ENCODE results near the gene WSCD2.

GRCh38 chr12:108167974-108168373 is 38.9 kb downstream of the WSCD2 start:
- TF ChIP-seq, protein P1, sequence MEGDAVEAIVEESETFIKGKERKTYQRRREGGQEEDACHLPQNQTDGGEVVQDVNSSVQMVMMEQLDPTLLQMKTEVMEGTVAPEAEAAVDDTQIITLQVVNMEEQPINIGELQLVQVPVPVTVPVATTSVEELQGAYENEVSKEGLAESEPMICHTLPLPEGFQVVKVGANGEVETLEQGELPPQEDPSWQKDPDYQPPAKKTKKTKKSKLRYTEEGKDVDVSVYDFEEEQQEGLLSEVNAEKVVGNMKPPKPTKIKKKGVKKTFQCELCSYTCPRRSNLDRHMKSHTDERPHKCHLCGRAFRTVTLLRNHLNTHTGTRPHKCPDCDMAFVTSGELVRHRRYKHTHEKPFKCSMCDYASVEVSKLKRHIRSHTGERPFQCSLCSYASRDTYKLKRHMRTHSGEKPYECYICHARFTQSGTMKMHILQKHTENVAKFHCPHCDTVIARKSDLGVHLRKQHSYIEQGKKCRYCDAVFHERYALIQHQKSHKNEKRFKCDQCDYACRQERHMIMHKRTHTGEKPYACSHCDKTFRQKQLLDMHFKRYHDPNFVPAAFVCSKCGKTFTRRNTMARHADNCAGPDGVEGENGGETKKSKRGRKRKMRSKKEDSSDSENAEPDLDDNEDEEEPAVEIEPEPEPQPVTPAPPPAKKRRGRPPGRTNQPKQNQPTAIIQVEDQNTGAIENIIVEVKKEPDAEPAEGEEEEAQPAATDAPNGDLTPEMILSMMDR (conservative IDR thresholded peaks at IDR 0.05) = no peak
- no peak for TF ChIP-seq ZFX (IDR thresholded peaks at IDR 0.05)

Measured in C4-2B (cell line).